Peyer's patch (tissue), 4 donors: ENCODE measurements around the gene TBL1X.
"Not testable (repeated sequence)": the region's sequence is repeated elsewhere in the genome, so short reads cannot be mapped to it uniquely, and the experiment has no call there.

Source experiments
- POLR2A ChIP-seq, 2 donors: fragments of 450-650 bp; IDR thresholded peaks; one replicate each; pipeline ENCODE4 v1.5.1; 2017; ENCODE audit warnings: antibody characterized with exemption in 2 of 2, mild to moderate bottlenecking in 2 of 2, moderate library complexity in 2 of 2
- TF ChIP-seq, protein P1 (sequence below), 6 experiments: fragments of 450-650 bp in 4 of 6; fragments of 200-600 bp in 2 of 6; sonication (generic) in 1 of 6; IDR thresholded peaks; one replicate each; pipeline ENCODE4 v1.5.1; 2017 to 2019; ENCODE audit warnings: antibody characterized with exemption in 6 of 6, mild to moderate bottlenecking in 3 of 6, moderate library complexity in 1 of 6

DNA sequence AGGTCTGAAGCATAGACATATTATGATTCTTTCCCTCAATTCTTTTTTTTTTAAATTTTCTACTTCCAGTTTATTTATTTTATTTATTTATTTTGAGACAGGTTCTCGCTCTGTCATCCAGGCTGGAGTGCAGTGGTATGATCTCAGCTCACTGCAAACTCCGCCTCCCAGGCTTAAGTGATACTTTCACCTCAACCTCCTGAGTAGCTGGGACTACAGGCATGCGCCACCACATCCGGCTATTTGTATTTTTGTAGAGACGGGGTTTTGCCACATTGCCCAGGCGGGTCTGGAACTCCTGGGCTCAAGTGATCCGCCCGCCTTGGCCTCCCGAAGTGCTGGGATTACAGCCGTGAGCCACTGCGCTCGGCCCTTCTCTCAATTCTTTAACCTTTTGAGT is 6.8 kb upstream of the TBL1X start:
- not testable (repeated sequence) for TF ChIP-seq POLR2A (IDR thresholded peaks at IDR 0.05)
- TF ChIP-seq, protein P1, sequence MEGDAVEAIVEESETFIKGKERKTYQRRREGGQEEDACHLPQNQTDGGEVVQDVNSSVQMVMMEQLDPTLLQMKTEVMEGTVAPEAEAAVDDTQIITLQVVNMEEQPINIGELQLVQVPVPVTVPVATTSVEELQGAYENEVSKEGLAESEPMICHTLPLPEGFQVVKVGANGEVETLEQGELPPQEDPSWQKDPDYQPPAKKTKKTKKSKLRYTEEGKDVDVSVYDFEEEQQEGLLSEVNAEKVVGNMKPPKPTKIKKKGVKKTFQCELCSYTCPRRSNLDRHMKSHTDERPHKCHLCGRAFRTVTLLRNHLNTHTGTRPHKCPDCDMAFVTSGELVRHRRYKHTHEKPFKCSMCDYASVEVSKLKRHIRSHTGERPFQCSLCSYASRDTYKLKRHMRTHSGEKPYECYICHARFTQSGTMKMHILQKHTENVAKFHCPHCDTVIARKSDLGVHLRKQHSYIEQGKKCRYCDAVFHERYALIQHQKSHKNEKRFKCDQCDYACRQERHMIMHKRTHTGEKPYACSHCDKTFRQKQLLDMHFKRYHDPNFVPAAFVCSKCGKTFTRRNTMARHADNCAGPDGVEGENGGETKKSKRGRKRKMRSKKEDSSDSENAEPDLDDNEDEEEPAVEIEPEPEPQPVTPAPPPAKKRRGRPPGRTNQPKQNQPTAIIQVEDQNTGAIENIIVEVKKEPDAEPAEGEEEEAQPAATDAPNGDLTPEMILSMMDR (IDR thresholded peaks at IDR 0.05) = not testable (repeated sequence)
